ENCODE results near the gene OCEL1.

- TF ChIP-seq ZNF274 (IDR thresholded peaks at IDR 0.05; ENCODE audit: low read depth, low read length) (no peak), SUZ12 (IDR thresholded peaks at IDR 0.05; ENCODE audit: extremely low read depth, insufficient read depth, insufficient read length) (no peak)
These were observed 41.2 kb downstream of the OCEL1 start, which contains the start of gene BABAM1 for GRCh38 chr19:17266975-17267788.
